ENCODE results near the gene NR2C1. TPM values are rescaled to one million over a fixed set of nuclear protein-coding genes. Genes with fewer than 3 reads are reported as not detected.

NR2C1 gene
- total RNA-seq, 1 experiment from 2014 or later = 33.7 TPM

- TF ChIP-seq FOSL1 (IDR thresholded peaks at IDR 0.05; ENCODE audit: low read depth) = no peak
- TF ChIP-seq CEBPB (IDR thresholded peaks at IDR 0.05; ENCODE audit: low read depth) = no peak
- no peak for TF ChIP-seq EZH2 (IDR thresholded peaks at IDR 0.05)
- no peak for TF ChIP-seq ELF1 (IDR thresholded peaks at IDR 0.05; ENCODE audit: borderline replicate concordance, low read depth)
- no peak for TF ChIP-seq TCF7L2 (IDR thresholded peaks at IDR 0.05; ENCODE audit: borderline replicate concordance, extremely low read depth, insufficient read depth, insufficient read length)
Observed at GRCh38 chr12:95073698-95074520, 491 bp upstream of the NR2C1 start (continued).

GRCh38 chr12:95070378-95070777, 3.0 kb downstream of the NR2C1 start:
- Histone ChIP-seq H2AFZ (ENCODE audit: low read depth, low read length, poor library complexity, severe bottlenecking) (no peak overlapping the region), H3K79me2 (ENCODE audit: insufficient read depth, low read length) (peaks cover 58% of the 10 kb centered on the region)
- intact Hi-C loops (cut with micrococcal nuclease) = no loop called here

More at GRCh38 chr12:95070378-95070777, 3.0 kb downstream of the NR2C1 start:
- no TSS peak for BruUV-seq (replicated peaks)
- Histone ChIP-seq H3K4me2 (ENCODE audit: low read length) (no peak overlapping the region), H3K9me3 (ENCODE audit: control insufficient read depth in 1 of 2, insufficient read depth in 1 of 2, low read depth in 1 of 2, low read length in 2 of 2) (no peaks in the 10 kb centered on the region), H3K9ac (ENCODE audit: low read length) (no peak overlapping the region), H3K4me3 (replicated peaks in 1 of 2; ENCODE audit: low read depth in 1 of 2, low read length in 2 of 2) (no peak overlapping the region), H3K36me3 (ENCODE audit: control insufficient read depth in 1 of 2, insufficient read depth in 2 of 2, low read length in 2 of 2) (peaks cover 0 to 12% of the 10 kb centered on the region in 2 experiments; a peak in 1 of 4 replicates), H3K27me3 (ENCODE audit: insufficient read depth, low read length) (no peaks in the 10 kb centered on the region), H3K4me1 (ENCODE audit: control insufficient read depth in 1 of 2, insufficient read depth in 2 of 2, low read length in 2 of 2) (peaks cover 0 to 14% of the 10 kb centered on the region in 2 experiments; a peak in 2 of 4 replicates), H3K9me2 (ENCODE audit: insufficient read depth) (no peaks in the 10 kb centered on the region), H4K20me1 (ENCODE audit: insufficient read depth) (no peaks in the 10 kb centered on the region), H3K27ac (ENCODE audit: low read depth, low read length) (no peak overlapping the region)
- RAD21 ChIA-PET (ENCODE audit: low non-redundant PET in 1 of 2, low total read pairs in 2 of 2, uncharacterized antibody in 2 of 2, unreplicated experiment in 2 of 2) = interaction anchor here in 1 of 2 experiments (0.7 kb wide), 1 partner anchor 264 kb away, joined by 3 read pairs; no protein-coding TSS in a partner anchor
- POLR2A ChIA-PET = no interaction called here
- DNase-seq (ENCODE audit: low read depth, low spot score) = no peak
- no peak for ATAC-seq
- CTCF ChIA-PET = no interaction called here
- TF ChIP-seq REST (IDR thresholded peaks at IDR 0.05; ENCODE audit: low read depth) (no peak), EZH2 (IDR thresholded peaks at IDR 0.05) (no peak), POLR2AphosphoS5 (IDR thresholded peaks at IDR 0.05; ENCODE audit: low read depth, low read length) (no peak), TCF7L2 (IDR thresholded peaks at IDR 0.05; ENCODE audit: borderline replicate concordance, extremely low read depth, insufficient read depth, insufficient read length) (no peak), SIN3A (IDR thresholded peaks at IDR 0.05; ENCODE audit: low read depth) (no peak), CEBPB (IDR thresholded peaks at IDR 0.05; ENCODE audit: low read depth) (no peak), ZNF274 (IDR thresholded peaks at IDR 0.05; ENCODE audit: low read depth, low read length) (no peak), FOSL1 (IDR thresholded peaks at IDR 0.05; ENCODE audit: low read depth) (no peak), RAD21 (IDR thresholded peaks at IDR 0.05; ENCODE audit: low read depth) (no peak), ZBTB33 (IDR thresholded peaks at IDR 0.05; ENCODE audit: extremely low read depth, insufficient replicate concordance, low read length) (no peak), SP1 (IDR thresholded peaks at IDR 0.05; ENCODE audit: low read depth) (no peak), EGR1 (IDR thresholded peaks at IDR 0.05; ENCODE audit: low read depth) (no peak), JUND (IDR thresholded peaks at IDR 0.05) (no peak), MAX (IDR thresholded peaks at IDR 0.05) (no peak), POLR2A (IDR thresholded peaks at IDR 0.05; ENCODE audit: borderline replicate concordance, extremely low read depth, insufficient read depth, insufficient read length) (no peak), EZH2phosphoT487 (IDR thresholded peaks at IDR 0.05; ENCODE audit: borderline replicate concordance) (no peak), ELF1 (IDR thresholded peaks at IDR 0.05; ENCODE audit: borderline replicate concordance, low read depth) (no peak), YY1 (IDR thresholded peaks at IDR 0.05; ENCODE audit: extremely low read depth, insufficient replicate concordance, low read depth, low read length) (no peak)
